Measurements from ENCODE around the gene F11R.
"Not testable (repeated sequence)": the region's sequence is repeated elsewhere in the genome, so short reads cannot be mapped to it uniquely, and the experiment has no call there.

F11R gene

GRCh38 chr1:161044908-161045735 is 24.2 kb upstream of the F11R start:
- peak; percentile 39 to 61 for DNase-seq (ENCODE audit: extremely low read depth in 1 of 2, low read depth in 1 of 2)

- DNase-seq (ENCODE audit: extremely low read depth in 1 of 2, low read depth in 1 of 2) = no peak
Measured at GRCh38 chr1:161044535-161044907, 23.6 kb upstream of the F11R start.

GRCh38 chr1:161039546-161039945 is 18.6 kb upstream of the F11R start:
- DNase-seq (ENCODE audit: extremely low read depth in 1 of 2, low read depth in 1 of 2) = no peak

- no peak for DNase-seq (ENCODE audit: extremely low read depth in 1 of 2, low read depth in 1 of 2)
Measured at GRCh38 chr1:161039154-161039545, 18.2 kb upstream of the F11R start.

- DNase-seq (ENCODE audit: extremely low read depth in 1 of 2, low read depth in 1 of 2) = peak; percentile 75 to 81
Measured at GRCh38 chr1:161038523-161039153, 17.7 kb upstream of the F11R start, which contains the start of gene TSTD1. Gene TSTD1 (minus strand): TSS chr1:161038964. CDS start chr1:161038889, 75 bp downstream.

GRCh38 chr1:161037661-161038522 is 16.9 kb upstream of the F11R start:
- no peak for DNase-seq (ENCODE audit: extremely low read depth in 1 of 2, low read depth in 1 of 2)

GRCh38 chr1:161033751-161034150 is 12.8 kb upstream of the F11R start:
- DNase-seq (ENCODE audit: extremely low read depth in 1 of 2, low read depth in 1 of 2) = no peak

- DNase-seq (ENCODE audit: extremely low read depth in 1 of 2, low read depth in 1 of 2) = no peak
Measured at GRCh38 chr1:161032409-161032808, 11.5 kb upstream of the F11R start.

GRCh38 chr1:161031874-161032273 is 10.9 kb upstream of the F11R start:
- DNase-seq (ENCODE audit: extremely low read depth in 1 of 2, low read depth in 1 of 2) = no peak

GRCh38 chr1:161029466-161029865 is 8.5 kb upstream of the F11R start:
- not testable (repeated sequence) for DNase-seq (ENCODE audit: extremely low read depth in 1 of 2, low read depth in 1 of 2)

GRCh38 chr1:161026954-161027353 is 6.0 kb upstream of the F11R start:
- not testable (repeated sequence) for DNase-seq (ENCODE audit: extremely low read depth in 1 of 2, low read depth in 1 of 2)

- DNase-seq (ENCODE audit: extremely low read depth in 1 of 2, low read depth in 1 of 2) = not testable (repeated sequence)
Measured at GRCh38 chr1:161022432-161022831, 1.5 kb upstream of the F11R start.

GRCh38 chr1:161021970-161022353 is 1.0 kb upstream of the F11R start:
- DNase-seq (ENCODE audit: extremely low read depth in 1 of 2, low read depth in 1 of 2) = no peak

- peak; percentile 62 to 81 for DNase-seq (ENCODE audit: extremely low read depth in 1 of 2, low read depth in 1 of 2)
Measured at GRCh38 chr1:161021165-161021969, 415 bp upstream of the F11R start.

- no peak for DNase-seq (ENCODE audit: extremely low read depth in 1 of 2, low read depth in 1 of 2)
Measured at GRCh38 chr1:161019751-161020495, 1.0 kb downstream of the F11R start.

- DNase-seq (ENCODE audit: extremely low read depth in 1 of 2, low read depth in 1 of 2) = not testable (repeated sequence)
Measured at GRCh38 chr1:161019111-161019660, 1.8 kb downstream of the F11R start.

GRCh38 chr1:161018631-161018930 is 2.4 kb downstream of the F11R start:
- no peak for DNase-seq (ENCODE audit: extremely low read depth in 1 of 2, low read depth in 1 of 2)

GRCh38 chr1:161017756-161018630 is 3.0 kb downstream of the F11R start:
- no peak for DNase-seq (ENCODE audit: extremely low read depth in 1 of 2, low read depth in 1 of 2)

GRCh38 chr1:161017181-161017580 is 3.8 kb downstream of the F11R start:
- DNase-seq (ENCODE audit: extremely low read depth in 1 of 2, low read depth in 1 of 2) = not testable (repeated sequence)

Measured in stimulated activated CD8-positive, alpha-beta memory T cell treated with anti-CD3 and anti-CD28 coated beads, Interleukin-7, amount 100 ng/mL, for 48 hours (primary cell).